Measurements from ENCODE around the gene RPS6KA2.

Gene RPS6KA2

GRCh38 chr6:166580076-166581050 is 46.7 kb downstream of the RPS6KA2 start:
- no peak for DNase-seq (ENCODE audit: low read depth)
- TF ChIP-seq CTCF (conservative IDR thresholded peaks at IDR 0.05; ENCODE audit: control insufficient read depth, insufficient read depth, low read depth, low read length): no peak

DNA sequence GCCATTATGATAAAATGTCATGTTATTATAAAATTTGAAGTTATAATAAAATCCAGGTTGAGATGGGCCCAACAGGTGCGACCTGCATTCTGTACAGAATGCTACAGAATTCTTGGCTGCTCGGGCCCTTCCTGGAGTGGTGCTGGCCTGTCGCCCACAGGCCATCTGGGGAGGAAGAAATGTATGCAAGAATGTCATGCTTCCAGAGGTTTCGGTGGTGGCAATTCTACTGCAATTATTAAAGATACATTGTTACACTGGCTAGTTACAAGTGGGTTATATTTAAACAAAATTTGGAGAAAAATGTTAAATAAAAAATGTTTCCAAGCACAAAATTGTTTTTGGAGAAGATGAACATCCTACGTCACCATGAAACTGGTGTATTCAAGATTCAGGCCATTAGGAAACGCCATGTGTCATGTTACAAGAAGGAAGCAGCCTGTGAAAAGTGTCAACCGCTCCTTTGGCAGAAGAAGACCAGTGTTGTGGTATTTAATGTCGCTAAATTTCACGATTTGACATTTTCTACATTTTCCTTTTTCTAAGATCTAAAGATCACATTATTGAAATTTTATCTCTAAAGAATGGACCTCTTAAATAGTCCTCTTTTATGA is 47.7 kb downstream of the RPS6KA2 start:
- no peak overlapping the region for H3K4me3 ChIP-seq (ENCODE audit: control insufficient read depth, low read depth, low read length)
- TF ChIP-seq CTCF (conservative IDR thresholded peaks at IDR 0.05; ENCODE audit: control insufficient read depth, insufficient read depth, low read depth, low read length): no peak
- no peak for DNase-seq (ENCODE audit: low read depth)

More at GRCh38 chr6:166580076-166581050, 46.7 kb downstream of the RPS6KA2 start:
- no peak overlapping the region for H3K4me3 ChIP-seq (ENCODE audit: control insufficient read depth, low read depth, low read length)

GRCh38 chr6:166578536-166579236 is 48.4 kb downstream of the RPS6KA2 start:
- no peak for DNase-seq (ENCODE audit: low read depth)
- no peak for TF ChIP-seq CTCF (conservative IDR thresholded peaks at IDR 0.05; ENCODE audit: control insufficient read depth, insufficient read depth, low read depth, low read length)

GRCh38 chr6:166575205-166575604 is 51.8 kb downstream of the RPS6KA2 start:
- TF ChIP-seq CTCF (conservative IDR thresholded peaks at IDR 0.05; ENCODE audit: control insufficient read depth, insufficient read depth, low read depth, low read length): no peak
- DNase-seq (ENCODE audit: low read depth): no peak
- no peak overlapping the region for H3K4me3 ChIP-seq (ENCODE audit: control insufficient read depth, low read depth, low read length)

More at GRCh38 chr6:166578536-166579236, 48.4 kb downstream of the RPS6KA2 start:
- no peak overlapping the region for H3K4me3 ChIP-seq (ENCODE audit: control insufficient read depth, low read depth, low read length)

- no peak for DNase-seq (ENCODE audit: low read depth)
- no peak overlapping the region for H3K4me3 ChIP-seq (ENCODE audit: control insufficient read depth, low read depth, low read length)
- no peak for TF ChIP-seq CTCF (conservative IDR thresholded peaks at IDR 0.05; ENCODE audit: control insufficient read depth, insufficient read depth, low read depth, low read length)
Observed at GRCh38 chr6:166573511-166574216, 53.4 kb downstream of the RPS6KA2 start.

Measured in fibroblast of mammary gland (primary cell).